Panc1 (cell line): Measurements from ENCODE around the gene SLC35F4.

Source experiments
- CTCF ChIP-seq: fragments of 450-650 bp; IDR thresholded peaks from 2 replicates; pipeline ENCODE4 v1.5.1; 2017; ENCODE audit warnings: mild to moderate bottlenecking
- REST ChIP-seq, 2 experiments: IDR thresholded peaks; 2 replicates each; pipeline ENCODE4 v1.6.1; 2011 to 2012; ENCODE audit warnings: low read depth in 2 of 2, control low read depth in 1 of 2, low read length in 1 of 2, mild to moderate bottlenecking in 1 of 2, moderate library complexity in 1 of 2; ENCODE audit not compliant: insufficient read depth in 1 of 2
- SIN3A ChIP-seq: IDR thresholded peaks from 2 replicates; pipeline ENCODE4 v1.6.1; 2012; ENCODE audit warnings: low read depth, mild to moderate bottlenecking, low read length, moderate library complexity, borderline replicate concordance; ENCODE audit not compliant: insufficient read depth
- TCF7L2 ChIP-seq: IDR thresholded peaks from 2 replicates; pipeline ENCODE4 v1.6.1; 2011; ENCODE audit warnings: mild to moderate bottlenecking, low read depth, low read length, inconsistent platforms

GRCh38 chr14:57707219-57707618, 158.7 kb downstream of the SLC35F4 start:
- TF ChIP-seq CTCF: no peak
- TF ChIP-seq TCF7L2: no peak
- no peak for TF ChIP-seq SIN3A
- TF ChIP-seq REST (IDR thresholded peaks at IDR 0.05; ENCODE audit: insufficient read depth in 1 of 2, low read depth in 2 of 2, low read length in 1 of 2): no peak
